GM13977 (cell line): ENCODE measurements around the gene FBXO7.

Source experiments
- DNase-seq: peaks from one replicate; pipeline ENCODE4 v3.0.0; 2012; ENCODE audit warnings: low spot score
- in situ Hi-C: fragments of 300-500 bp; cut with MboI; formaldehyde crosslinking; loops from one replicate; pipeline ENCODE4 v1.12.0; 2022; ENCODE audit warnings: low sequenced_read_pairs, low pct_unique_long_range_greater_than_20kb, mixed read lengths, inconsistent platforms; ENCODE audit not compliant: unreplicated experiment
- TF ChIP-seq, protein P1 (sequence below): IDR thresholded peaks from 2 replicates; pipeline ENCODE4 v1.5.1; 2012; ENCODE audit warnings: mild to moderate bottlenecking, control low read depth; ENCODE audit not compliant: insufficient read depth; ENCODE audit errors: extremely low read depth, missing control alignments

The FBXO7 gene

DNA sequence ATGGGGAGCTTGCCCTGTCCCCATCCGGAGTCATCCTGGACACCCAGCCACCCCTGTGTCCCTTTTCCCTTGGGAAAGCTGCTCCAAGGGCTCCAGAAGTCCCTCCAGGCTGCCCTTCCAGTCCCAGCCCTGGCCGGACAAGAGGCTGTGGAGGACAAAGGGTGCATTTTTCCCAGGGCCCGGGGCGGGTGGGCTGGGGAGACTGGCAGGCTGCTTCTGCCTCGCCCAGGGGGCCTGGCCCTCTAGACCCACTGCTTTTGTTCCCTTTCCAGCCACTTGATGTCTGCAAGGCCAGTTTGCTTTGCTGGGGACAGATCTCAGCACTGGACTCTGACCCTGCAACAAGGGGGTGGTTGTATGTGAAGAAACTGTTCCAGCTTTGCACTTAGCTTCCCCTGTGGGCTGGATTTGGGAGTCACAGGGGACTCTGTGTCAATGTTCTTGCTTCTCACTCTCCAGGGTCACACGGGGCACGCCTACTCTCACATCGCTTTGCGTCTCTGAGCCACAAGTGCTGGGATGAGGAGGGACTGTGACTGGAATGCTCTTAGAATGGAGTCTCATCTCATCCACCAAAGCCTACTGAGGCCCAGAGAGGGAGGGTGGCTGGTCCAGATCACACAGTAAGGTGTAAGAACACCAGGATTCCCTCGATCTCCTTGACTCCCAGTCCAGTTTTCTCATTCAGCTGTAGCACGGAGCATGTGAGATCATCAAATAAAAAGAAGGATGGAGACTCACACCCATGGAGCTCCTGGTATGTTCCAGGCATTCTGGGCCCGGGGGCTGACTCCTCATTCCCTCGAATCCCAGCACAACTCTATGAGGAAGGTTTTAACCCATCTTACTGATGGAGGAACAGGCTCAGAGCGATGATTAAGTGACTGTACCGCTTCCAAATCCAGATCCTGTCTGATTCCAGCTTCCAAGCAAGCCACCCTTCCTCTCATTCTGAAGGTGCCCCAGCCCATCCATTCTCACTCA, 59.9 kb downstream of the FBXO7 start:
- no peak for DNase-seq
- in situ Hi-C loops, result no loop called here
- TF ChIP-seq, protein P1, sequence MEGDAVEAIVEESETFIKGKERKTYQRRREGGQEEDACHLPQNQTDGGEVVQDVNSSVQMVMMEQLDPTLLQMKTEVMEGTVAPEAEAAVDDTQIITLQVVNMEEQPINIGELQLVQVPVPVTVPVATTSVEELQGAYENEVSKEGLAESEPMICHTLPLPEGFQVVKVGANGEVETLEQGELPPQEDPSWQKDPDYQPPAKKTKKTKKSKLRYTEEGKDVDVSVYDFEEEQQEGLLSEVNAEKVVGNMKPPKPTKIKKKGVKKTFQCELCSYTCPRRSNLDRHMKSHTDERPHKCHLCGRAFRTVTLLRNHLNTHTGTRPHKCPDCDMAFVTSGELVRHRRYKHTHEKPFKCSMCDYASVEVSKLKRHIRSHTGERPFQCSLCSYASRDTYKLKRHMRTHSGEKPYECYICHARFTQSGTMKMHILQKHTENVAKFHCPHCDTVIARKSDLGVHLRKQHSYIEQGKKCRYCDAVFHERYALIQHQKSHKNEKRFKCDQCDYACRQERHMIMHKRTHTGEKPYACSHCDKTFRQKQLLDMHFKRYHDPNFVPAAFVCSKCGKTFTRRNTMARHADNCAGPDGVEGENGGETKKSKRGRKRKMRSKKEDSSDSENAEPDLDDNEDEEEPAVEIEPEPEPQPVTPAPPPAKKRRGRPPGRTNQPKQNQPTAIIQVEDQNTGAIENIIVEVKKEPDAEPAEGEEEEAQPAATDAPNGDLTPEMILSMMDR, result no peak

DNA sequence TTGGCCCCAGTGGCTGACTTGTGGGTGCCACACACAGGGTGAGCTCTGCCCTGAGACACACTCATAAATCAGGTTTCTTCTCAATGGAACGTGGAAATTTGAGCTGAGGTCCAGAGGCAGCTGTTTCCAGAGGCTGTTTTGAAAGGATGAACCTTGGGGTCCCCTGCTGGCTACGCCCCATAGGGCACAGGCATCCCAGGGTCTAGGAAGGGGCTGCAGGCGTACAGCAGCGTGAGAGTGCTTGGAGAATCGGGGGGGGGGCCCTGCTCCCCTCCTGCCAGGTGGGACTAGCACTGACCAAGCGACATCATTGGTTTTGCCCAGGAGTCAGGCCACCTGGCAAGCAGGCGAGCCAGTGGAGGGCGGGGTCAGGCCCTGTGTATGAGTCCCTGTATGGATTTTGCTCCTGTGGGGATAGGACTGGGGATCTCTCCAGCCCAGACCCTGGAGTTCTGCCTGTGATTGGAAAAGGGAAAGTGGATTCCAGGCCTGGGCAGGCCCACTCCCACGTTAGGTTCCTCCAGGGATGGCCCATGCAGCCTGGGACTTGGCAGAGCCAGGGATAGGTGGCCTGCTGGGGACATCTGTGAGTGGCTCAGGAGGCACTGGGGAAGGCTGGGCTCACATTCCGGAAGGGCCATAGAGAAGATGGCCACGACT, 61.0 kb downstream of the FBXO7 start:
- no peak for DNase-seq
- TF ChIP-seq, protein P1, result no peak
- in situ Hi-C loops, result no loop called here

DNA sequence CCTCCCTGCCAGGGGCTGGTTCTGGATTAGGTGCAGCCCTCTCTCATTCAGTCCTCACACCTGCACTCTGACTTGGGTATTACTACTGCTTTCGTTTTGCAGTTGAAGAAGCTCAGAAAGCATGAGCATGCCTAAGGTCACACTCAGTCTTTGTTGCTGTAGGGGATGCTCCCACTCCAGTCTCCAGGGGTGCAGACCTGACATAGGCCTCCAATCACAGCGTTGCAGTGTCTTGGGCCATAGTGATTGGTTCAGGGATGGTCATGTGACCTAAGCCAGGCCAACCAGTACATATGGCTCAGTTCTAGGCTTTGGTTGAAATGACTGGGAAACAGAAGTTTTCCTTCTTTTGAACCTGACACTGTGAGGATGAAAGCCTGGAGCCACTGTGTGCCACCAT, 61.7 kb downstream of the FBXO7 start:
- TF ChIP-seq, protein P1, result no peak
- no peak for DNase-seq
- in situ Hi-C loops, result no loop called here

DNA sequence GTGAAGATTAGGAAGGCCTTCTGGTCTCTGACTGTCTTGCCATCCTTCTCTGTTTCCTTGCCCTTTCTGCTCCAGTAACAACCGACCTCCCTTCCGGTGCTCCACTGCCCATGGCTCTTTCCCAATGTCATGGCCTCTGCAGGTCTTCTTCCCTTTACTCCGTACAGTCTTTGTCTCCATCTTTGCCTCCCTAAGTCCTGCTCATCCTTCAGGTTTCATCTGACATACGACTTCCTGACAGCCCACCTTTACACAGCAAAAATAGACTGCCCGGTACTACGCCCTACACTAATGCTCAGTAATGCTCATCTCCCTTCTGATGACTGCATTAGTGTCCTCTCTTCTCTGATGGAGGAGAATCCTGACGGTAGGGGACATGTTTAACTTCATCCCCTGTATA, 63.9 kb downstream of the FBXO7 start:
- in situ Hi-C loops, result no loop called here
- TF ChIP-seq, protein P1, result no peak
- no peak for DNase-seq

DNA sequence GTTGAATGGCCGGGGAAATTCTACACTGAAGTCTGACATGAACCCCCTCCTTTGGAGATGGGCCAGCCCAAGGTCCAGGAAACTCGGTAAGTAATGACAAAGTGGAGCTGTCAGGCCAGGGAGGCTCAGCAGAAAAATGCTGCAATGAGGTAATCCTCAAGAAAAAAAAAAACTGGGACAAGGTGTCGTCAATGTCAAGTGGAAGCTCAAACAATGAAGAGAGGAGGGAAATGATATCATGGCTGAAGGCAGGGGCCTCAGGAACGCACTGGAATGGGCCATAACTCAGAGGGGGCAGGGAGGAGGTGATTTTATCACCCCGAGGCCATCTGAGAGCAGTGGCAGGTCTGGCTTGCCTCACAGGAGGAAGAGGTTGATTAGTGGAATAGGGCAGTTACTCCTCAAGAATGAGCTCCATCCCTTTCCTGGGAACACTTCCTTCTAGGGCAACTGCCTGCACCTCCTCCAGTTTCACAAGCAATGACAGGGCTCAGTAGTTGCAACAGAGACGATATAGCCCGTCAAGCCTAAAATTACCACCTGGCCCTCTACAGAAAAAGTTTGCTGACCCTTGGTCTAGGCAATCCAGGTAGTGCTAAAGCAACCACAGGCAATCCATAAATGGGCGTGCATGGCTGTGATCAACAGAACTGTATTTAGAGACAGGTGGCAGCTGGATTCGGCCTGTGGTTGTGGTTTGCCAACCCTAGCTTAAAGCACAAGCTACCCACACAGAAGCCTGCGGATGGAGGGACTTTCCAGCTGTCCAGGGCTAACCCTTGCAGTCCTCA, 65.2 kb downstream of the FBXO7 start:
- in situ Hi-C loops, result no loop called here
- TF ChIP-seq, protein P1, result no peak
- no peak for DNase-seq

DNA sequence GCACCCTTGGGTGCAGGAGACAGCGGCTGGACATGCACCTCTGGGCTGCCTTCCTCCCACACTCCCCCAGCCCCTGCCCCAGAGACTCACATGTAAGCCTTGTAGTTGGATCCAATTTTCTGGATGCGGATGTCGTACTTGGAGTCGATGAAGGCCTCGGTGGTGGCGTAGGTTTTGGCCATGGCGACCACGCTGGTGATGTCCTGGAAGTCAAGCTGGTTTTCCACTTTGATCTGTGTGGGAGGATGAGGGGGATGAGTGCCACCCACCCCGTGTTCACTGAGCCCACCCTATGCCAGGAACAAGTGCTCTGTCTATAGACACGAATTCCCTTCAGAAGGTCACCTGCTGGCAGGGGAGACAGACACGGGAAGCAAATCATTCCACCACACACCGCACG, 66.9 kb downstream of the FBXO7 start:
- TF ChIP-seq, protein P1, result no peak
- DNase-seq, result no peak
- in situ Hi-C loops, result no loop called here
